ENCODE data around the gene LRRK1. TPM values are rescaled to one million over a fixed set of nuclear protein-coding genes. Genes with fewer than 3 reads are reported as not detected.
A peak's percentile ranks its signal among the peaks of the same experiment; 100 is the strongest.

Gene LRRK1
- total RNA-seq, 1 donor from 2014 or later = 3.0 TPM

GRCh38 chr15:101104141-101104540, 185.0 kb downstream of the LRRK1 start:
- H3K36me3 ChIP-seq = no peaks in the 10 kb centered on the region
- TF ChIP-seq, protein P1, sequence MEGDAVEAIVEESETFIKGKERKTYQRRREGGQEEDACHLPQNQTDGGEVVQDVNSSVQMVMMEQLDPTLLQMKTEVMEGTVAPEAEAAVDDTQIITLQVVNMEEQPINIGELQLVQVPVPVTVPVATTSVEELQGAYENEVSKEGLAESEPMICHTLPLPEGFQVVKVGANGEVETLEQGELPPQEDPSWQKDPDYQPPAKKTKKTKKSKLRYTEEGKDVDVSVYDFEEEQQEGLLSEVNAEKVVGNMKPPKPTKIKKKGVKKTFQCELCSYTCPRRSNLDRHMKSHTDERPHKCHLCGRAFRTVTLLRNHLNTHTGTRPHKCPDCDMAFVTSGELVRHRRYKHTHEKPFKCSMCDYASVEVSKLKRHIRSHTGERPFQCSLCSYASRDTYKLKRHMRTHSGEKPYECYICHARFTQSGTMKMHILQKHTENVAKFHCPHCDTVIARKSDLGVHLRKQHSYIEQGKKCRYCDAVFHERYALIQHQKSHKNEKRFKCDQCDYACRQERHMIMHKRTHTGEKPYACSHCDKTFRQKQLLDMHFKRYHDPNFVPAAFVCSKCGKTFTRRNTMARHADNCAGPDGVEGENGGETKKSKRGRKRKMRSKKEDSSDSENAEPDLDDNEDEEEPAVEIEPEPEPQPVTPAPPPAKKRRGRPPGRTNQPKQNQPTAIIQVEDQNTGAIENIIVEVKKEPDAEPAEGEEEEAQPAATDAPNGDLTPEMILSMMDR (IDR thresholded peaks at IDR 0.05; ENCODE audit: borderline replicate concordance) = no peak
- no peaks in the 10 kb centered on the region for H3K9me3 ChIP-seq (replicated peaks)
- no peak overlapping the region for H3K4me3 ChIP-seq
- intact Hi-C loops (cut with micrococcal nuclease) = no loop called here
- H3K27me3 ChIP-seq (ENCODE audit: low read depth) = no peaks in the 10 kb centered on the region
- peaks cover 15% of the 10 kb centered on the region for H3K4me1 ChIP-seq
- DNase-seq = no peak
- H3K27ac ChIP-seq (replicated peaks) = no peak overlapping the region

- H3K4me3 ChIP-seq = no peak overlapping the region
- H3K36me3 ChIP-seq = no peaks in the 10 kb centered on the region
- peaks cover 15% of the 10 kb centered on the region for H3K4me1 ChIP-seq
- TF ChIP-seq, protein P1 (IDR thresholded peaks at IDR 0.05; ENCODE audit: borderline replicate concordance) = no peak
- no peaks in the 10 kb centered on the region for H3K27me3 ChIP-seq (ENCODE audit: low read depth)
- no peaks in the 10 kb centered on the region for H3K9me3 ChIP-seq (replicated peaks)
- H3K27ac ChIP-seq (replicated peaks) = peak overlapping the region; percentile 55
- DNase-seq = no peak
- intact Hi-C loops (cut with micrococcal nuclease) = no loop called here
Observed at GRCh38 chr15:101105059-101105891, 186.1 kb downstream of the LRRK1 start.

DNA sequence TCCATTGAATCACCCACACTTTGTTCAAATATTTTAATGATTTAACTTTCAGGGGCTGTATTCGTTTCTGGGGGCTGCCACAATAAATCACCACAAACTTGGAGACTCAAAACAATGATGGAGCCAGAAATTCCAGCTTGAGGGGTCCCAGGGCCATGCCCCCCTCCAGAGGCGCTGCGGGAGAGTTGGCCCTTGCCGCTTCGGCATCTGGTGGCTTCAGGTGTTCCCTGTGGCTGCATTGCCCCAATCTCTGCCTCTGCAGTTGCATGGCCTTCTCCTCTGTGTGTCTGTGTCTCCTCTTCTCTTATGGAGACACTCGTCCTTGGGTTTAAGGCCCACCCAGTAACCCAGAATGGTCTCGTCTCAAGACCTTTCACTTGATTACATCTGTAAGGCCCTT, 187.9 kb downstream of the LRRK1 start:
- Histone ChIP-seq H3K9me3 (replicated peaks) (no peaks in the 10 kb centered on the region), H3K27me3 (ENCODE audit: low read depth) (no peaks in the 10 kb centered on the region), H3K4me1 (peaks cover 19% of the 10 kb centered on the region), H3K4me3 (no peak overlapping the region), H3K27ac (replicated peaks) (no peak overlapping the region), H3K36me3 (no peaks in the 10 kb centered on the region)
- intact Hi-C loops (cut with micrococcal nuclease) = no loop called here
- TF ChIP-seq, protein P1 (IDR thresholded peaks at IDR 0.05; ENCODE audit: borderline replicate concordance) = no peak
- no peak for DNase-seq

DNA sequence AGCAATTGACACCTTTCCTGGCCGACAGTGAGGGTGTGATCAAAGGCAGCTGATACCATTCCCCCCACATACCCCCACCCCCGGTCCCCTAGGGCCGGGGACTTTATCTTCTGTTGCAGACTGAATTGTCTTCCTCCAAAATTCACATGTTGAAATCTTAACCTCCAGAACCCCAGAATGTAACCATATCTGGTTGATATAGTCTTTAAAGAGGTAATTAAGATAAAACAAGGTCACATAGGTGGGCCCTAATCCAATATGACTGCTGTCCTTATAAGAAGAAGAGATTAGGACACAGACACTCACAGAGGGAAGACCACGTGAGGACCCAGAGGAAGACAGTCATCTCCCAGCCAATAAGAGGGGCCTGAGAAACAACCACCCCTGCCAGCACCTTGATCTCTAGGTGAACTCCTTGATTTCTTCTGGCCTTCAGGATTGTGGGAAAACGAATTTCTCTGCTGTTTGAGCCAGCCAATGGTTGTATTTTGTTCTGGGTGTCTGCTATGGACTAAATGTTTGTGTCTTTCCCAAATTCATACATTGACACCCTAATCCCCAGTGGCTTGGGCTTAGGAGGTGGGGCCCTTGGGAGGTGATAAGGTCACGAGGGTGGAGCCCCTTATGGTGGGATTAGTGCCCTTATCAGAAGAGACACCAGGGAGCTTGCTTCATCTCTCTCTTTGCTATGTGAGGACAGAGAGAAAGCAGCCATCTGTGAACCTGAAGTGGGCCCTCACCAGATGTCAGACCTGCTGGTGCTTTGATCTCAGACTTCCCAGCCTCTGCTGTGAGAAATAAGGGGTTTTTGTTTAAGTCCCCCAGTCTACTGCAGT, 188.7 kb downstream of the LRRK1 start:
- no peaks in the 10 kb centered on the region for H3K27me3 ChIP-seq (ENCODE audit: low read depth)
- H3K36me3 ChIP-seq = no peaks in the 10 kb centered on the region
- TF ChIP-seq, protein P1 (IDR thresholded peaks at IDR 0.05; ENCODE audit: borderline replicate concordance) = no peak
- no peaks in the 10 kb centered on the region for H3K9me3 ChIP-seq (replicated peaks)
- no peak overlapping the region for H3K4me3 ChIP-seq
- DNase-seq = no peak
- intact Hi-C loops (cut with micrococcal nuclease) = no loop called here
- no peak overlapping the region for H3K27ac ChIP-seq (replicated peaks)
- H3K4me1 ChIP-seq = peaks cover 19% of the 10 kb centered on the region

DNA sequence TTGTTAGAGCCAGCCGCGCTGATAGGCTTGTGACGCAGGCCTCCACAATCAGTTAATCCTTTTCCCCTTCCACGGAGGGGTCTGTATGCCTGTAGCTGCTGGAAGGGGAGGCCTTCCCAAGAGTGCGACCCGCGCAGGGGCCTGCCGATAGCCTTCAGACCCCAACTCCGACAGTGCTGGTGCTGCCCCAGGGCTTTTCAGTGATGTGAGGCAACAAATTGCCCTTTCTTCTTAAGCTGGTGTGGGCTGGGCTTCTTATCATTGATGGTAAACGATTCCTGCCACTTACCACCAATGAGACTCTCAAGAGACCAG, 189.3 kb downstream of the LRRK1 start:
- intact Hi-C loops (cut with micrococcal nuclease) = no loop called here
- no peak for DNase-seq
- Histone ChIP-seq H3K27me3 (ENCODE audit: low read depth) (no peaks in the 10 kb centered on the region), H3K9me3 (replicated peaks) (no peaks in the 10 kb centered on the region), H3K27ac (replicated peaks) (no peak overlapping the region), H3K4me1 (peaks cover 19% of the 10 kb centered on the region), H3K36me3 (no peaks in the 10 kb centered on the region), H3K4me3 (no peak overlapping the region)
- TF ChIP-seq, protein P1 (IDR thresholded peaks at IDR 0.05; ENCODE audit: borderline replicate concordance) = no peak
